Measurements from ENCODE around the gene IL24.

The IL24 gene

DNA sequence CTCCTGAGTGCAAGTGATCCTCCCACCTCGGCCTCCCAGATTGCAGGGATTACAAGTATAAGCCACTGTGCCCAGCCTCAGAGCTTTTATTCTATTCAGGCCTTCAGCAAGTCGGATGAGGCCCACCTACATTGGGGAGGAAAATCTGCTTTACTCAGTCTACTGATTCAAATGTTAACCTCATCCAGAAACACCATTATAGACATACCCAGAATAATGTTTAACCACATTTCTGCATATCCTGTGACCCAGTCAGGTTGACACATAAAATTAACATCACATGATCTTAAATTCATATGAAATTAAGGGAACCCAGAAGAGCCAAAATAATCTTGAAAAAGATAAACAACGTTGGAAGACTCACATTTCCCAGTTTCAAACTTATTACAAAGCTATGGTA lies 16.9 kb upstream of the IL24 start:
- no peak overlapping the region for H3K4me3 ChIP-seq (ENCODE audit: low read depth, low read length)
- TF ChIP-seq, protein P1, sequence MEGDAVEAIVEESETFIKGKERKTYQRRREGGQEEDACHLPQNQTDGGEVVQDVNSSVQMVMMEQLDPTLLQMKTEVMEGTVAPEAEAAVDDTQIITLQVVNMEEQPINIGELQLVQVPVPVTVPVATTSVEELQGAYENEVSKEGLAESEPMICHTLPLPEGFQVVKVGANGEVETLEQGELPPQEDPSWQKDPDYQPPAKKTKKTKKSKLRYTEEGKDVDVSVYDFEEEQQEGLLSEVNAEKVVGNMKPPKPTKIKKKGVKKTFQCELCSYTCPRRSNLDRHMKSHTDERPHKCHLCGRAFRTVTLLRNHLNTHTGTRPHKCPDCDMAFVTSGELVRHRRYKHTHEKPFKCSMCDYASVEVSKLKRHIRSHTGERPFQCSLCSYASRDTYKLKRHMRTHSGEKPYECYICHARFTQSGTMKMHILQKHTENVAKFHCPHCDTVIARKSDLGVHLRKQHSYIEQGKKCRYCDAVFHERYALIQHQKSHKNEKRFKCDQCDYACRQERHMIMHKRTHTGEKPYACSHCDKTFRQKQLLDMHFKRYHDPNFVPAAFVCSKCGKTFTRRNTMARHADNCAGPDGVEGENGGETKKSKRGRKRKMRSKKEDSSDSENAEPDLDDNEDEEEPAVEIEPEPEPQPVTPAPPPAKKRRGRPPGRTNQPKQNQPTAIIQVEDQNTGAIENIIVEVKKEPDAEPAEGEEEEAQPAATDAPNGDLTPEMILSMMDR (IDR thresholded peaks at IDR 0.05; ENCODE audit: borderline replicate concordance, insufficient read depth, low read depth, low read length) = no peak

DNA sequence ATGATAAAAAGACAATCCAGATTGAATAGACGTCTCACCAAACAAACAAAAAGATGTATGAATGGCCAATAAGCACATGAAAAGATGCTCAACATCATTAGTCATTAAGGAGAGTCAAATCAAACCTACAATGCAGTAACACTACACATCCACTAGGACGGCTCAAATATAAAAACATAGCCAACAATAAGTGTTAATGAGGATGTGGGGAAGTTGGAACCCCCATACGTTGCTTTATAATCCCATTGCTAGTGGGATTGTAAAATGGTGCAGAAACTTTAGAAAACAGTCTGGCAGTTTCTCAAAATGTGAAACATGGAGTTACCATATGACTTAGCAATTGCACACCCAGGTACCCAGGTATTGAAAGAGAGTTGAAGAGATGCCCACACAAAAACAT lies 14.7 kb upstream of the IL24 start:
- TF ChIP-seq, protein P1 (IDR thresholded peaks at IDR 0.05; ENCODE audit: borderline replicate concordance, insufficient read depth, low read depth, low read length) = peak; percentile 15; the same call in 1 of the 2 replicates
- no peak overlapping the region for H3K4me3 ChIP-seq (ENCODE audit: low read depth, low read length)

DNA sequence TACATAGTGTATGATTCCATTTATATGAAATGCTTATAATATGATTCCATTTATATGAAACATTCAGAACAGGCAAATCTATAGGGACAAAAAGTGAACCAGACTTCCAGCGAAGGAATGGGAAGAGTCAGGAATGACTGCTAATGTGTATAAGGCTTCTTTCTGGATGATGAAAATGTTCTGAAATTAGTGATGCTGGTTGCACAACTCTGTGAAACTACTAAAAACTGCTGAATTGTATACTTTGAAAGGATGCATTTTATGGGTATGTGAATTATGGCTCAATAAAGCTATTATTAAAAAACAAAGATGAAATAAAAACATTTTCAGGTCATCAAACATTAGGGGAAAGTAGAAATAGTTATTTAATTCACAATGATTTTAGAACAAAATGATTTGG lies 14.1 kb upstream of the IL24 start:
- no peak overlapping the region for H3K4me3 ChIP-seq (ENCODE audit: low read depth, low read length)
- TF ChIP-seq, protein P1 (IDR thresholded peaks at IDR 0.05; ENCODE audit: borderline replicate concordance, insufficient read depth, low read depth, low read length) = no peak

DNA sequence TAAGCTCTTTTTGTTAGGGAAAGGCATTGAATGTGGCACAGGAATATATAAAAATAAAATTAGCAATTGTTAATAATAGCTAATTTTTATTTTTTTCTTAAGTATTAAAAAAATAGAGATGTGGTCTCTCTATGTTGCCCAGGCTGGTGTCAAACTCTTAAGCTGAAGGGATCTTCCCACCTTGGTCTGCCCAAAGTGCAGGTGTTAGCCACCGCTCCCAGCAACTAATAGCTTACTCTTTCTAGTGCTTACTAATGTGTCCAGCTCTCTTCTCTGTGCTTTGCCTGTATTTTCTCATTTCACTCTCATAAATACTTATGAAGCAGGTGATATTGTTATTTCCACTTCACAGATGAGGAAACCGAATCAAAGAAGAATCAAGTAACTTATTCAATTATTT lies 13.4 kb upstream of the IL24 start:
- TF ChIP-seq, protein P1 (IDR thresholded peaks at IDR 0.05; ENCODE audit: borderline replicate concordance, insufficient read depth, low read depth, low read length) = no peak
- no peak overlapping the region for H3K4me3 ChIP-seq (ENCODE audit: low read depth, low read length)

DNA sequence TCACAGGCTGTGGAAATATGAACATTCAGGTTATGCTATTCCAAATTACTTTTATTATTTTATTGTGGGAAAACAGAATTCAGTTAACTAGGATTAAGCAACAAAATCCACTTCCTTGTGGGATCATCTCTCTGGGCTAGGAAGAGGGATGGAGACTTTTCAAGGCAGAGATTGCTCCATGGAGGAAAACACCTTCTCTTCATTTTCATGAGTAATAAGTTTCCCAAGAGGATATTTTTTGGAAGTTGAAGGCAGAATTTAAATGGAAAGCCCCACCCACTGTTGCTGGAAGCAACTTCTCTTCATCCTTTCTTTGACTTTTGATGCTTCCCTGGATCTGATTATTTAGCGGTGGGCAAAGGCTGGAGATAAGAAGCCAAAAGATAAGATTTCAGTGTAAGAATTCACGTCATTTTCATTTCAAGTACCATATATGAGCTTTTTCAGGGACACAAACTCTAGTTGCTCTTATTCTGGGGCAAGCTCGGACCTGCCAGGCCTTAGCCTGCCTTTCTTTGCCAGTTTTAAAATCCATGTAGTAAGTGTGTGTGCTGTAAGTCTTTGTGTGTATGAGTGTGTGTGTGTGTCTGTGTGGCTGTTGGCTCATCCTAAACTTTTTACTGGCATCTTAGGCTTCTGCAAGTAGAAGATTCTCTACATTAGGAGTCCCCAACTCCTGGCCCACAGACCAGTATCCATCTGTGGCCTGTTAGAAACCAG lies 11.7 kb upstream of the IL24 start:
- TF ChIP-seq, protein P1 (IDR thresholded peaks at IDR 0.05; ENCODE audit: borderline replicate concordance, insufficient read depth, low read depth, low read length) = no peak
- no peak overlapping the region for H3K4me3 ChIP-seq (ENCODE audit: low read depth, low read length)

DNA sequence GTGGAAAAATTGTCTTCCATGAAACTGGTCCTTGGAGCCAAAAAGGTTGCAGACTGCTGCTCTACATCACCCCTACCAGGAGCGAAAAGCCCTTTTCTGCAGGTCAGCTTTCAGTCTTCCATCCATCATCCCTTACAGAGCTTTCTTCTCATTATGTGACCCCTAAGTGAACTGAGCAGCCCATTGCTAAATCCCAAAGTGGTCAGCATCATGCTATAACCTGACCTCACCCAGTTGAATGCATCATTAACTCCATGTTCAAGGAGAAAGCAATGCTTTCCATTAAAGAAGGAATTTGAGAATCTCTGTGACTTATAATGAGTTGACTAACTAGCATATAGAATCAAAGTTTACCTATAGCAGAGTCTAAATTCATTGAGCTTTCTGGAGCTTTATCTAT lies 10.4 kb upstream of the IL24 start:
- no peak overlapping the region for H3K4me3 ChIP-seq (ENCODE audit: low read depth, low read length)
- TF ChIP-seq, protein P1 (IDR thresholded peaks at IDR 0.05; ENCODE audit: borderline replicate concordance, insufficient read depth, low read depth, low read length) = no peak

DNA sequence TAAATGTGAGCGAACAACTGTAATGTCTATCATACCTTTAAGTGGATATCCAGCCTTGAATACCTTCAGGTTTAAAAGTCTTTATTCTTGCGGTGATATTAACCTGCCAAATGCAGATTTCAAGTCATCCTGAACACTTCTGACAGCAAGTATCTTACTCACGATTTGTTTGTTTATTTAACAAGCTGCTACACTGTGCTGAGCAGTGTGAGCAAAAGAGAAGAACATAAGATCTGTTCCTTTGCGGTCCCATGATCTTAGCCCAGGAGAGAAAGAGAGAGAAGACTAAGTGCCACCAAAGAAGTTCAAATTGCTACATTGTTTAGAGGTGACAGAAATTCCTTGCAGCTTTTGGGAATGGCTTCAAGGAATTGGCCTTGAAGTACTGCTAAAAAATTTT lies 9.5 kb upstream of the IL24 start:
- TF ChIP-seq, protein P1 (IDR thresholded peaks at IDR 0.05; ENCODE audit: borderline replicate concordance, insufficient read depth, low read depth, low read length) = no peak
- H3K4me3 ChIP-seq (ENCODE audit: low read depth, low read length) = no peak overlapping the region

Measured in GM12875 (cell line).